HCT116 (cell line): ENCODE data around the gene HIPK3. TPM values are rescaled to one million over a fixed set of nuclear protein-coding genes. Genes with fewer than 3 reads are reported as not detected.

Experiments
- ATAC-seq: fragments of 200-7000 bp; cut with Tn5 transposase; 2 replicates; pipeline ENCODE4 v1.9.1; 2020; ENCODE audit warnings: mild to moderate bottlenecking, moderate library complexity
- BruUV-seq: library from RNA; stranded (reverse); fragments of 400-500 nt; replicated peaks from 2 replicates; lab custom pipeline; 2021; lab: Mats Ljungman, UMichigan
- CTCF ChIA-PET: fragments of 300-600 bp; sonication (Branson Sonifier 250); formaldehyde crosslinking; loops from one replicate; lab custom pipeline; 2021; ENCODE audit warnings: antibody characterized with exemption; lab: Charles Lee
- POLR2A ChIA-PET: fragments of 300-600, 350-600 bp; sonication (Branson Sonifier 250); formaldehyde crosslinking; loops from one replicate; lab custom pipeline; 2021; ENCODE audit warnings: antibody characterized with exemption; lab: Charles Lee
- RAD21 ChIA-PET, 2 experiments: fragments of 300-600 bp; sonication (Branson Sonifier 250); formaldehyde crosslinking; loops; one replicate each; lab custom pipeline; 2023; ENCODE audit warnings: low total read pairs in 2 of 2; ENCODE audit not compliant: uncharacterized antibody in 2 of 2, unreplicated experiment in 2 of 2, low non-redundant PET in 1 of 2; lab: Charles Lee
- DNase-seq: peaks from one replicate; pipeline ENCODE4 v3.0.0-alpha.2; 2010; ENCODE audit warnings: low read depth, low spot score
- H2AFZ ChIP-seq: fragments of 200-600 bp; shearing (Covaris generic), sonication (generic); 2 replicates; pipeline ENCODE4 v1.6.1; 2017; ENCODE audit warnings: low read depth, mixed run types, mixed read lengths, antibody characterized with exemption, low read length; ENCODE audit not compliant: poor library complexity, severe bottlenecking
- H3K27ac ChIP-seq: 2 replicates; pipeline ENCODE4 v1.5.1; 2012; ENCODE audit warnings: low read depth, low read length
- H3K27me3 ChIP-seq: fragments of 200-600 bp; sonication (generic); 2 replicates; pipeline ENCODE4 v1.6.1; 2016; ENCODE audit warnings: mixed run types, low read length, mixed read lengths; ENCODE audit not compliant: insufficient read depth
- H3K36me3 ChIP-seq, 2 experiments: fragments of 200-500 bp in 1 of 2; fragments of 200-600 bp in 1 of 2; sonication (Bioruptor generic) in 1 of 2; sonication (generic) in 1 of 2; 2 replicates each; pipeline versions ENCODE4 v1.5.1 to v1.6.1; 2014 to 2016; ENCODE audit warnings: low read length in 2 of 2, inconsistent platforms in 1 of 2, mixed read lengths in 1 of 2, mixed run types in 1 of 2; ENCODE audit not compliant: insufficient read depth in 2 of 2, control insufficient read depth in 1 of 2
- H3K4me1 ChIP-seq, 2 experiments: fragments of 200-600 bp in 1 of 2; sonication (generic) in 1 of 2; 2 replicates each; pipeline versions ENCODE4 v1.5.1 to v1.6.1; 2012 to 2017; ENCODE audit warnings: low read length in 2 of 2, inconsistent platforms in 1 of 2, mild to moderate bottlenecking in 1 of 2, mixed read lengths in 1 of 2, mixed run types in 1 of 2, moderate library complexity in 1 of 2; ENCODE audit not compliant: insufficient read depth in 2 of 2, control insufficient read depth in 1 of 2
- H3K4me2 ChIP-seq: fragments of 200-600 bp; sonication (generic); 2 replicates; pipeline ENCODE4 v1.6.1; 2017; ENCODE audit warnings: mixed run types, low read length, mixed read lengths
- H3K4me3 ChIP-seq, 2 experiments: fragments of 200-600 bp in 1 of 2; sonication (generic) in 1 of 2; replicated peaks in 1 of 2; 2 replicates each; pipeline ENCODE4 v1.5.1; 2011 to 2016; ENCODE audit warnings: low read length in 2 of 2, control low read depth in 1 of 2, low read depth in 1 of 2, mild to moderate bottlenecking in 1 of 2, mixed read lengths in 1 of 2, mixed run types in 1 of 2
- H3K79me2 ChIP-seq: fragments of 200-600 bp; sonication (generic); 2 replicates; pipeline ENCODE4 v1.6.1; 2017; ENCODE audit warnings: mild to moderate bottlenecking, mixed run types, low read length, moderate library complexity, mixed read lengths; ENCODE audit not compliant: insufficient read depth
- H3K9ac ChIP-seq: fragments of 200-600 bp; sonication (generic); 2 replicates; pipeline ENCODE4 v1.6.1; 2016; ENCODE audit warnings: low read length, mixed read lengths
- H3K9me2 ChIP-seq: fragments of 200-600 bp; sonication (generic), shearing (Covaris generic); 2 replicates; pipeline ENCODE4 v1.6.1; 2017; ENCODE audit warnings: mixed run types, mild to moderate bottlenecking, moderate library complexity; ENCODE audit not compliant: insufficient read depth
- H3K9me3 ChIP-seq, 2 experiments: fragments of 200-500 bp in 1 of 2; fragments of 200-600 bp in 1 of 2; sonication (Bioruptor generic) in 1 of 2; sonication (generic) in 1 of 2; 2 replicates each; pipeline ENCODE4 v1.6.1; 2014 to 2017; ENCODE audit warnings: low read length in 2 of 2, mixed read lengths in 2 of 2, inconsistent platforms in 1 of 2, low read depth in 1 of 2, mild to moderate bottlenecking in 1 of 2, mixed run types in 1 of 2, moderate library complexity in 1 of 2; ENCODE audit not compliant: control insufficient read depth in 1 of 2, insufficient read depth in 1 of 2
- H4K20me1 ChIP-seq: fragments of 200-600 bp; sonication (generic), shearing (Covaris generic); 2 replicates; pipeline ENCODE4 v1.6.1; 2017; ENCODE audit warnings: mixed run types, mild to moderate bottlenecking, moderate library complexity; ENCODE audit not compliant: insufficient read depth
- CBX3 ChIP-seq: IDR thresholded peaks from 2 replicates; pipeline ENCODE4 v1.6.1; 2012; ENCODE audit warnings: low read depth
- EGR1 ChIP-seq: IDR thresholded peaks from 2 replicates; pipeline ENCODE4 v1.6.1; 2012; ENCODE audit warnings: low read depth
- ELF1 ChIP-seq: IDR thresholded peaks from 2 replicates; pipeline ENCODE4 v1.6.1; 2012; ENCODE audit warnings: low read depth, borderline replicate concordance
- EZH2 ChIP-seq: fragments of 200-600 bp; sonication (generic); IDR thresholded peaks from 2 replicates; pipeline ENCODE4 v1.6.1; 2017; ENCODE audit warnings: antibody characterized with exemption, mixed run types
- EZH2phosphoT487 ChIP-seq: fragments of 200-600 bp; IDR thresholded peaks from 2 replicates; pipeline ENCODE4 v1.6.1; 2018; ENCODE audit warnings: antibody characterized with exemption, borderline replicate concordance
- JUND ChIP-seq: IDR thresholded peaks from 2 replicates; pipeline ENCODE4 v1.6.1; 2012
- POLR2A ChIP-seq: IDR thresholded peaks from 2 replicates; pipeline ENCODE4 v1.7.0; 2011; ENCODE audit warnings: borderline replicate concordance; ENCODE audit not compliant: insufficient read depth, insufficient read length; ENCODE audit errors: extremely low read depth
- POLR2AphosphoS5 ChIP-seq: IDR thresholded peaks from 2 replicates; pipeline ENCODE4 v1.6.1; 2011; ENCODE audit warnings: mild to moderate bottlenecking, low read depth, low read length, moderate library complexity
- RAD21 ChIP-seq: IDR thresholded peaks from 2 replicates; pipeline ENCODE4 v1.6.1; 2012; ENCODE audit warnings: low read depth, mild to moderate bottlenecking
- SIN3A ChIP-seq: IDR thresholded peaks from 2 replicates; pipeline ENCODE4 v1.6.1; 2012; ENCODE audit warnings: low read depth
- SP1 ChIP-seq: IDR thresholded peaks from 2 replicates; pipeline ENCODE4 v1.6.1; 2012; ENCODE audit warnings: low read depth
- SRF ChIP-seq: IDR thresholded peaks from 2 replicates; pipeline ENCODE4 v1.6.1; 2012; ENCODE audit warnings: low read depth
- TCF7L2 ChIP-seq: IDR thresholded peaks from 2 replicates; pipeline ENCODE4 v1.7.0; 2011; ENCODE audit warnings: borderline replicate concordance, inconsistent platforms; ENCODE audit not compliant: insufficient read depth, insufficient read length; ENCODE audit errors: extremely low read depth
- YY1 ChIP-seq: IDR thresholded peaks from 2 replicates; pipeline ENCODE4 v1.6.1; 2011; ENCODE audit warnings: low read length, low read depth, moderate library complexity, mild to moderate bottlenecking; ENCODE audit not compliant: insufficient replicate concordance; ENCODE audit errors: extremely low read depth
- ZFX ChIP-seq: fragments of 450-650 bp; IDR thresholded peaks from 2 replicates; pipeline ENCODE4 v1.6.1; 2017
- ZNF274 ChIP-seq: fragments of 200-500 bp; sonication (Bioruptor generic); IDR thresholded peaks from 2 replicates; pipeline ENCODE4 v1.6.1; 2014; ENCODE audit warnings: mild to moderate bottlenecking, low read depth, low read length, inconsistent platforms
- intact Hi-C: fragments of 100-400 bp; cut with micrococcal nuclease; formaldehyde crosslinking; loops from 2 replicates; pipeline ENCODE4 v1.10.0; 2022
- total RNA-seq: library from RNA; stranded (reverse); gene quantifications from one replicate; pipeline ENCODE4 v1.2.1, GENCODE V29; 2021; ENCODE audit not compliant: unreplicated experiment
- TF ChIP-seq, protein P1 (sequence below), 3 experiments: fragments of 200-600 bp in 1 of 3; sonication (generic) in 1 of 3; IDR thresholded peaks in 2 of 3; conservative IDR thresholded peaks in 1 of 3; 2 replicates each; pipeline ENCODE4 v1.5.1; 2012 to 2017; ENCODE audit warnings: low read depth in 2 of 3, low read length in 2 of 3, antibody characterized with exemption in 1 of 3, borderline replicate concordance in 1 of 3, control low read depth in 1 of 3, mild to moderate bottlenecking in 1 of 3, mixed read lengths in 1 of 3, mixed run types in 1 of 3, moderate library complexity in 1 of 3; ENCODE audit not compliant: insufficient read depth in 1 of 3
- TF ChIP-seq, protein P2 (sequence below): IDR thresholded peaks from 2 replicates; pipeline ENCODE4 v1.6.1; 2012; ENCODE audit warnings: low read depth
- TF ChIP-seq, protein P3 (sequence below): IDR thresholded peaks from 2 replicates; pipeline ENCODE4 v1.6.1; 2011; ENCODE audit warnings: mild to moderate bottlenecking, low read length, moderate library complexity; ENCODE audit not compliant: insufficient replicate concordance; ENCODE audit errors: extremely low read depth
- TF ChIP-seq, protein P4 (sequence below): IDR thresholded peaks from 2 replicates; pipeline ENCODE4 v1.6.1; 2012

HIPK3 gene
- total RNA-seq, 1 experiment from 2014 or later: 35.2 TPM

DNA sequence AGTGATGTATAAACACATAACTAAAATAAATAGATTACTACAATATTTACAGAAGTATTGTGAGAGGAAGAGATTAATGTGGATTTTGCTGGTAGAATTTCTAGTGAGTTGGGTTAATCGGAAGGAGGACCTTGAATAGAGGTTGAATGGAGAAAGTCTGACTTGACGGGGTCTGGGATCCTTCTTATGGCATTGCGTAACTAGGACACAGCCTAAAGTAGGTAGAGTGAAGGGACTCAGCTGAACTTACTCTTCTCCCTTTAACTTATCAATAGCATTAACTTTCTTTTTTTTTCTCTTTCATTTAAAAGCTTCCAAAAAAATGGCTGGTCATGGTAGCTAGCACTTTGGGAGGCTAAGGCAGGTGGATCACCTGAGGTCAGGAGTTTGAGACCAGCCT is 139.2 kb downstream of the HIPK3 start:
- TF ChIP-seq EGR1 (no peak), EZH2phosphoT487 (no peak), POLR2AphosphoS5 (no peak), TCF7L2 (no peak), ZFX (no peak), SIN3A (no peak), ELF1 (no peak), ZNF274 (no peak), EZH2 (no peak), JUND (no peak), YY1 (no peak), RAD21 (no peak), POLR2A (no peak), CBX3 (no peak), SP1 (no peak), SRF (no peak)
- TF ChIP-seq, protein P1, sequence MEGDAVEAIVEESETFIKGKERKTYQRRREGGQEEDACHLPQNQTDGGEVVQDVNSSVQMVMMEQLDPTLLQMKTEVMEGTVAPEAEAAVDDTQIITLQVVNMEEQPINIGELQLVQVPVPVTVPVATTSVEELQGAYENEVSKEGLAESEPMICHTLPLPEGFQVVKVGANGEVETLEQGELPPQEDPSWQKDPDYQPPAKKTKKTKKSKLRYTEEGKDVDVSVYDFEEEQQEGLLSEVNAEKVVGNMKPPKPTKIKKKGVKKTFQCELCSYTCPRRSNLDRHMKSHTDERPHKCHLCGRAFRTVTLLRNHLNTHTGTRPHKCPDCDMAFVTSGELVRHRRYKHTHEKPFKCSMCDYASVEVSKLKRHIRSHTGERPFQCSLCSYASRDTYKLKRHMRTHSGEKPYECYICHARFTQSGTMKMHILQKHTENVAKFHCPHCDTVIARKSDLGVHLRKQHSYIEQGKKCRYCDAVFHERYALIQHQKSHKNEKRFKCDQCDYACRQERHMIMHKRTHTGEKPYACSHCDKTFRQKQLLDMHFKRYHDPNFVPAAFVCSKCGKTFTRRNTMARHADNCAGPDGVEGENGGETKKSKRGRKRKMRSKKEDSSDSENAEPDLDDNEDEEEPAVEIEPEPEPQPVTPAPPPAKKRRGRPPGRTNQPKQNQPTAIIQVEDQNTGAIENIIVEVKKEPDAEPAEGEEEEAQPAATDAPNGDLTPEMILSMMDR (IDR thresholded peaks at IDR 0.05 in 2 of 3, conservative IDR thresholded peaks at IDR 0.05 in 1 of 3; ENCODE audit: borderline replicate concordance in 1 of 3, insufficient read depth in 1 of 3, low read depth in 2 of 3, low read length in 2 of 3): no peak
- TF ChIP-seq, protein P2, sequence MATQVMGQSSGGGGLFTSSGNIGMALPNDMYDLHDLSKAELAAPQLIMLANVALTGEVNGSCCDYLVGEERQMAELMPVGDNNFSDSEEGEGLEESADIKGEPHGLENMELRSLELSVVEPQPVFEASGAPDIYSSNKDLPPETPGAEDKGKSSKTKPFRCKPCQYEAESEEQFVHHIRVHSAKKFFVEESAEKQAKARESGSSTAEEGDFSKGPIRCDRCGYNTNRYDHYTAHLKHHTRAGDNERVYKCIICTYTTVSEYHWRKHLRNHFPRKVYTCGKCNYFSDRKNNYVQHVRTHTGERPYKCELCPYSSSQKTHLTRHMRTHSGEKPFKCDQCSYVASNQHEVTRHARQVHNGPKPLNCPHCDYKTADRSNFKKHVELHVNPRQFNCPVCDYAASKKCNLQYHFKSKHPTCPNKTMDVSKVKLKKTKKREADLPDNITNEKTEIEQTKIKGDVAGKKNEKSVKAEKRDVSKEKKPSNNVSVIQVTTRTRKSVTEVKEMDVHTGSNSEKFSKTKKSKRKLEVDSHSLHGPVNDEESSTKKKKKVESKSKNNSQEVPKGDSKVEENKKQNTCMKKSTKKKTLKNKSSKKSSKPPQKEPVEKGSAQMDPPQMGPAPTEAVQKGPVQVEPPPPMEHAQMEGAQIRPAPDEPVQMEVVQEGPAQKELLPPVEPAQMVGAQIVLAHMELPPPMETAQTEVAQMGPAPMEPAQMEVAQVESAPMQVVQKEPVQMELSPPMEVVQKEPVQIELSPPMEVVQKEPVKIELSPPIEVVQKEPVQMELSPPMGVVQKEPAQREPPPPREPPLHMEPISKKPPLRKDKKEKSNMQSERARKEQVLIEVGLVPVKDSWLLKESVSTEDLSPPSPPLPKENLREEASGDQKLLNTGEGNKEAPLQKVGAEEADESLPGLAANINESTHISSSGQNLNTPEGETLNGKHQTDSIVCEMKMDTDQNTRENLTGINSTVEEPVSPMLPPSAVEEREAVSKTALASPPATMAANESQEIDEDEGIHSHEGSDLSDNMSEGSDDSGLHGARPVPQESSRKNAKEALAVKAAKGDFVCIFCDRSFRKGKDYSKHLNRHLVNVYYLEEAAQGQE: no peak
- TF ChIP-seq, protein P3, sequence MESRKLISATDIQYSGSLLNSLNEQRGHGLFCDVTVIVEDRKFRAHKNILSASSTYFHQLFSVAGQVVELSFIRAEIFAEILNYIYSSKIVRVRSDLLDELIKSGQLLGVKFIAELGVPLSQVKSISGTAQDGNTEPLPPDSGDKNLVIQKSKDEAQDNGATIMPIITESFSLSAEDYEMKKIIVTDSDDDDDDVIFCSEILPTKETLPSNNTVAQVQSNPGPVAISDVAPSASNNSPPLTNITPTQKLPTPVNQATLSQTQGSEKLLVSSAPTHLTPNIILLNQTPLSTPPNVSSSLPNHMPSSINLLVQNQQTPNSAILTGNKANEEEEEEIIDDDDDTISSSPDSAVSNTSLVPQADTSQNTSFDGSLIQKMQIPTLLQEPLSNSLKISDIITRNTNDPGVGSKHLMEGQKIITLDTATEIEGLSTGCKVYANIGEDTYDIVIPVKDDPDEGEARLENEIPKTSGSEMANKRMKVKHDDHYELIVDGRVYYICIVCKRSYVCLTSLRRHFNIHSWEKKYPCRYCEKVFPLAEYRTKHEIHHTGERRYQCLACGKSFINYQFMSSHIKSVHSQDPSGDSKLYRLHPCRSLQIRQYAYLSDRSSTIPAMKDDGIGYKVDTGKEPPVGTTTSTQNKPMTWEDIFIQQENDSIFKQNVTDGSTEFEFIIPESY: no peak
- TF ChIP-seq, protein P4, sequence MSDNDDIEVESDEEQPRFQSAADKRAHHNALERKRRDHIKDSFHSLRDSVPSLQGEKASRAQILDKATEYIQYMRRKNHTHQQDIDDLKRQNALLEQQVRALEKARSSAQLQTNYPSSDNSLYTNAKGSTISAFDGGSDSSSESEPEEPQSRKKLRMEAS: no peak
- CTCF ChIA-PET: no interaction called here
- Histone ChIP-seq H3K4me2 (no peak overlapping the region), H3K4me3 (no peak overlapping the region), H3K9me2 (no peaks in the 10 kb centered on the region), H3K9me3 (no peaks in the 10 kb centered on the region), H3K79me2 (no peaks in the 10 kb centered on the region), H2AFZ (no peak overlapping the region), H3K27ac (no peak overlapping the region), H3K36me3 (no peaks in the 10 kb centered on the region), H4K20me1 (no peaks in the 10 kb centered on the region), H3K4me1 (no peaks in the 10 kb centered on the region), H3K9ac (no peak overlapping the region), H3K27me3 (no peaks in the 10 kb centered on the region)
- RAD21 ChIA-PET: no interaction called here
- DNase-seq: no peak
- no peak for ATAC-seq
- no TSS peak for BruUV-seq
- POLR2A ChIA-PET: no interaction called here
- intact Hi-C loops: no loop called here
